HG02763 (cell line): Measurements from ENCODE around the gene LRSAM1.

ENCODE experiments used
- ATAC-seq: cut with Tn5 transposase; IDR thresholded peaks from one replicate; pipeline ENCODE4 v1.9.1; 2021; ENCODE audit warnings: mild to moderate bottlenecking, moderate library complexity; ENCODE audit not compliant: unreplicated experiment

Gene LRSAM1

DNA sequence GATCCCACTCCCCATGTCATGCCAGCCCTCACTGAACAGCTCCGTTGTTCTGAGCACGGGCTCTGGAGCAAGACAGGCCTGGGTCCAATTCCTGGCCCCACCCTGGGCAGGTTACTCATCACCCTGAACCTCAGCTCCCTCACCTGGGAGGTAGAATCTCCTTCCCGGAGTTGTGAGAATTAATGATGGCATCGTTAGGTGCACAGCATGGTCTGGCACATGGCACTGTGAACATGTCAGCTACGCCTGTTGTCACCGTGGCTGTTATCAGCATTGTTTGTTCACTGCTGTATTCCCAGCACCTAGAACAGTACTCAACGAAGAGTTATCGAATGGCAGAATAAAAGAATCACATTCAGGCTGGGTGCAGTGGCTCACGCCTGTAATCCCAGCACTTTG lies 43.0 kb downstream of the LRSAM1 start:
- no peak for ATAC-seq

- no peak for ATAC-seq
Measured at GRCh38 chr9:127495884-127496555, 44.7 kb downstream of the LRSAM1 start.

DNA sequence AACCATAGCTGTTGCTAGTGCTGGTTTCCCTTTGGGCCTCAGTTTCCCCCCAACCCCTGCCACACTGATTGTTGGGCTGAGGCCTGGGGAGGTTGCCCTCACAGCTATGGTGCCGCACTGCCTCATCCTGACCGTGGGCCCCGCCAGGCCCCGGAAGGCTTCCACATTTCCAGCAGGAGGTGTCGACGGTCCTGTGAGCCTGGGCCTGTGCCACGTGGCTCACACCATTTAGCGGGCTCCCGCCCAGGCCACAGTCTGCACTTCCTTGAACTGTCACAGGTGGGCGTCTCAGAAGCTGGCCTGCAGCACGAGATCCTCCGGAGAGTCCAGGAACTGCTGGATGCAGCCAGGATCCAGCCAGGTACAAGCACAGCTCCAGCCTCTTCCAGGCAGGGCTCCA lies 45.7 kb downstream of the LRSAM1 start:
- ATAC-seq, result no peak

DNA sequence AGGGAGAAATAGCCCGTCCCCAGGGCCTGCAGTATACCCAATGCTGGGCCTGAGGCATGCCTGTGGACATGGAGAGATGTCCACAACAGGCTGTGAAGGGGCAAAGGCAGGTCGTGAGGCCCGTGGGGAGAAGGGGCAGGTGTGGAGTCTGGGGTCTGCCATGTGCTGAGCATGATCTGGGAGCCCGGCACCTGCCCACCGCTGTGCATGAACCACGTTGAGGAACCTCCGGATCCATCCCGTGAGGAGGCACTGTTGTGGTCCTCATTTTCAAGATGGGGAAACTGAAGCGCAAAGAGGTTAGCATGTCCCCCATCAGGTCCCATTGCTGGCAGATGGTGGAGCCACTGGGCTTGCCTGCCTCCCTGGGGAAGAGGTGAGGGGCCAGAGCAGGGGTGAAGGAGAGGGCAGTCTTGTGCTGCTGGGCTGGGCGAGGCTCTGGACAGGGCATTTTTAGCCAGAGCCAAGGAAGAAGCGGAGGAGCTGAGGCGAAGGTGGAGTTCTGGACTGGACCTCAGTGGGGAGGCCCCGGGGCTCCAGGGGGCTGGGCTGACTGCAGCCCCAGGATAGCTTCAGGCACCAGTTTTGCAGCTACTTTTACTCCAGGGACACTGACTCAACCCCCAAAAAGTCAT lies 46.5 kb downstream of the LRSAM1 start:
- ATAC-seq, result no peak

DNA sequence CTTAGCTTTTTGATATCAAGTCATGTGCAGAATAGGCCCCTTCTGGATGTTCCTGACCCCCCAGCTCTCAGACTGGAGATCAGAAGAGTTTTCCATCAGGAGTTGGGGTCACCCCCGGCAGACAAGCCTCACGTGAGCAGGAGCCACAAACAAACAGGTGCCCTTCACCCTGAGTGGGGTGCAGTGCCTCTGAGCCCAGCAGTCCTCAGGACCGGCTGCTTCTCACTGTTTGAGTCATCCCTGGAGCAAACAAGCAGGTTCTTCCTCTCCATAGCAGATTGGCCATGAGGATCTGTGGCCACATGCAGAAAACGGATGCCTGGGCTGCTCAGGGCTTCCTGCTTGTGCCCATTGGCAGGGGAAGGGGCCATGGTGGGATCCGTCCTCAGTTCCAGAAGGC lies 47.0 kb downstream of the LRSAM1 start:
- ATAC-seq, result no peak

- no peak for ATAC-seq
Measured at GRCh38 chr9:127500399-127500798, 49.1 kb downstream of the LRSAM1 start.

- ATAC-seq, result no peak
Measured at GRCh38 chr9:127500862-127501261, 49.6 kb downstream of the LRSAM1 start.

- no peak for ATAC-seq
Measured at GRCh38 chr9:127501821-127502343, 50.6 kb downstream of the LRSAM1 start.

- ATAC-seq, result no peak
Measured at GRCh38 chr9:127502706-127503378, 51.5 kb downstream of the LRSAM1 start.

- ATAC-seq, result no peak
Measured at GRCh38 chr9:127503379-127503921, 52.1 kb downstream of the LRSAM1 start.

DNA sequence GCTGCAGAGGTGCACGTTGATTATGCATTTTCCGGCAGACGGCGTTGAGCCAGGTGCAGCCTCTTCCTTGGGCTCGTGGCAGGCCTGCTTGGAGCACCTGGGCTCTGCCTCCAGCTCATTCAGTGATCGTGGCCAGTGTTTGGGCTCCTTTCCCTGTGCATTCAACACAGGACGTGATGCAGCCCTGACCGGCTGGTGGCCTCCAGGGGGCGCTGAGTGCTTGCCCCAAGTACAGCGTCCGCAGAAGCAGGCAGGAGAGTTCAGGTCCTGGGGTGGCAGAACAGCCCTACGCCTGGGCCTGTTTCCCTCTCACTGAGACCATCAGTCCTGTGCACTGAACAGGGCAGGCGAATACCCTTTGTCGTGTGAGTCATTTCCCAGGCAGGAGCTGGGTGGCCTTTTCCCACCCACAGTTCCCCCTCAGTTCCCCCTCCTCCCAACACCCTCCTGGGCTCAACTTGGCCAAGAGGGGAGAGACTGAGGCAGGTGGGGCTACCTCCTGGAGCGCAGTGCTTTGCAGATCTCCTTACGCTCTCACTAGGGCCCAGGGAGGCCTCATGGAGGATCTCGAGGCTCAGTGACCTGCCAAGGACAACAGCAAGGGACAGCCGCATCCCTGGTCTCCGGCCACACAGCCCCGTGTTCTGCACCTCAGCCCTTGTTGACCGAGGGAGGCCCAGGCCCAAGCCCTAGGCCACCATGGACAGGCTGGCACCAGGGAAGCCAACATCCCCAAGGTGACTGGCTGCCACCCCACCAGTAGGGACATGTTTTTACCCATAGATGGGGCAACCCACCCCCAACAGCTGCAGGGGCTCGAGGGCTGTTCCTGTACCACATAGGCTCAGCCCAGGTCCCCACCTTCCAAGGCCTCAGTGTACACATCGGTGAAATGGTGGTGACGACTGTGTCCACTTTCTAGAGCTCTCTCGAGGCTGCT lies 52.9 kb downstream of the LRSAM1 start:
- ATAC-seq, result no peak

DNA sequence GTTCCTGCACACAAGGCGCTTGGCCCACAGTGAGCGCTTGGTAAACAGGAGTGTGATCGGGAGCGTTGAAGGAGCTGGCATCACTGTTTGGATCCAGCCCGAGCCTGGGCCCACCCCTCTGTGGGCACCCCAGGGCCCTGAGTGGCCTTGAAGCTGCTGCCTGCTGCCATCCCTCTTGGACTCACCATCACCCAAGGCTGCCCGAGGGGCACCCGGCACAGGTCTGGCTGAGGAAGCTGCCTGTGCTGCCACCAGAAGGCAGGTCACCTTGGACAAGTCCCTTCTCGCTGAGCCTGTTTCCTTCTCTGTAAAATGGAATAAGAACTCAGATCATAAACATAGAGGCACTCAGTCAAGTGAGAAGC lies 53.6 kb downstream of the LRSAM1 start:
- ATAC-seq, result no peak

GRCh38 chr9:127505396-127506116 lies 54.2 kb downstream of the LRSAM1 start:
- ATAC-seq, result no peak

GRCh38 chr9:127506117-127506813 lies 55.0 kb downstream of the LRSAM1 start:
- no peak for ATAC-seq

GRCh38 chr9:127506814-127507750 lies 55.8 kb downstream of the LRSAM1 start:
- ATAC-seq, result no peak

DNA sequence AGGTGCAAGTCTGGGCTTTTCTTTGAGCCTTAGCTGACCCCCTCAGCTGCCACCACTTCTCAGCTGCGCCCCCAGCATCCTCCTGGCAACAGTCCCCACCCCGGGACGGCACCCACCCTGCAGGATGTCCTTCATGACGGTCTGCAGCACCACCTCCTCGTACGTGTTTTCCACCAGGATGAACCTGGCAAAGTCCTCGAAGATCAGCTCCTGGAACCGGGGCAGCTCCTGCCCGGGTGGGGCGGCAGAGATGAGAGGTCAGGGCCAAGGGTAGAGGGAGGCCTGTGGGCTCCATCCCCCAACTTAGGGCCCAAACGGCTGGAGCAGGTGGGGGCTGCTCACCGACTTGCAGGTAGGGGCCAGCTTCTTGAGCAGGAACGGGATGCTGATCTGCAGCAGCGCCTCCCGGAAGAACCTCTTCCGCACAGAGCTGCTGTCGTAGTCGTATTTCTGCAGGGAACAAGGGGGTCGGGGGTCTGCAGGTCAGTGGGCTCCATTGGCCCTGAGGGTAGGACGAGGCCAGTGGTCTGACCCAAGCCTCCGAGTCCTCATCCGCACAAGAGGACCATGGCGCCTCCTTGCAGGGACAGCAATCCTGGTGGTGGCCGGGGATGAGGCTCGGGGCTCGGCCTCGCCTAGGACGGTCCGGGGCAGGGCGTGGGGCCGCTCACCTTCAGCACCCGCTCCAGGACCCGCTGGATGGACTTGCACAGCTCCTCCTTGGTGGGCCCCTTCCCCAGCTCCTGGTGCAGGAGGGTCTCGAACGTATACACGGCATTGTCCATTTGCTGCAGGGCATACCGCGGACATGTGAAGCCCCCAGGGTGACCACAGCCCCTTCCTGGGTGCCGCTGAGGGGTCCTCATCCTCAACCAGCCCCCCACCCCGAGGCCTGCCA lies 56.7 kb downstream of the LRSAM1 start:
- ATAC-seq, result no peak

GRCh38 chr9:127508901-127509260 lies 57.6 kb downstream of the LRSAM1 start:
- no peak for ATAC-seq
